Stimulated activated naive CD8-positive, alpha-beta T cell treated with anti-CD3 and anti-CD28 coated beads, Interleukin-15, Interleukin-2, amounts not matched to agents 100 ng/mL and 50 ng/mL, for 24 hours (primary cell): ENCODE results near the gene ATP7B.

Experiments used
- H3K27ac Mint-ChIP-seq: one replicate; pipeline ENCODE4 v1.8.0; 2021; ENCODE audit warnings: mild to moderate bottlenecking, mixed read lengths
- H3K27me3 Mint-ChIP-seq: one replicate; pipeline ENCODE4 v1.8.0; 2021; ENCODE audit warnings: mixed read lengths
- H3K36me3 Mint-ChIP-seq: one replicate; pipeline ENCODE4 v1.8.0; 2021; ENCODE audit warnings: low read depth, mixed read lengths
- H3K4me1 Mint-ChIP-seq: one replicate; pipeline ENCODE4 v1.8.0; 2021; ENCODE audit warnings: low read depth, mixed read lengths
- H3K4me3 Mint-ChIP-seq: one replicate; pipeline ENCODE4 v1.8.0; 2021; ENCODE audit warnings: mild to moderate bottlenecking, mixed read lengths
- H3K9me3 Mint-ChIP-seq: one replicate; pipeline ENCODE4 v1.8.0; 2021; ENCODE audit warnings: mixed read lengths

The ATP7B gene

DNA sequence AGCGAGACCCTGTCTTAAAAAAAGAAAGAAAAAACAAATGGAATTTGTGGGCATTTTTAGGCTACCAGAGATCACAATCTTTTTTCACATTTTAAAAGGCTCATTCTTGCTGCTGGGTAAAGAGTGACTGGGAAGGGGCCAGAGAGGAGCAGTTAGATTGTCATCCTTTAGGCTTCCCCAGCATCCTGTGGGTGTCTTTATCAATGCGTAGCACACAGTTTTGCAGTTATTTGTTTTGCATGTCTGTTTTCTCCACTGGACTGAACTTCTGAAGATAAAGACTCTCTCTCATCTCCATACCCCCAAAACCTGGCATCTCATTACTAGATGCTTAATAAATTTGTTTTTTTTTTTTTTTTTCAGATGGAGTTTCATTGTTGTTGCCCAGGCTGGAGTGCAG lies 11.1 kb upstream of the ATP7B start:
- Mint-ChIP-seq H3K4me1 (peaks cover 9% of the 10 kb centered on the region), H3K27ac (no peak overlapping the region), H3K27me3 (no peaks in the 10 kb centered on the region), H3K9me3 (peaks cover 12% of the 10 kb centered on the region), H3K36me3 (peaks cover 90% of the 10 kb centered on the region), H3K4me3 (no peak overlapping the region)

DNA sequence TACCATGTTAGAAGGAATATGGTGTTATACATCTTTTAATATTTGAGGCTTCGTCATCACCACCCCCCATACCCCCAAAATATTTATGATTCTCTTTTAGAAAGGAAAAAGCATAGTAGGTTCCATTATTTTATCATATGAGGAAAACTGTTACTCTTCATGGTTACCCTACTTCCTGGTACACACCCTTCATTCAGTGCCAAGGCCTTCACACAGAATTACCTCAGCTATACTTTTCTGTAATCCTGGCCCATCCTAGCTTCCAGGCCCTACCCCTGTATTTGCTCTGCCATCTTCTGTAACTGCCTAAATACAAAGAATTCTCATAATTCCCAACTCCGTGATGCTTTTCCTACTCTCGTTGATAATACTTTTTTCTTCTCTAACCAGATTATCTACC lies 8.9 kb upstream of the ATP7B start:
- H3K4me1 Mint-ChIP-seq = peaks cover 11% of the 10 kb centered on the region
- H3K36me3 Mint-ChIP-seq = peaks cover 83% of the 10 kb centered on the region
- no peaks in the 10 kb centered on the region for H3K27me3 Mint-ChIP-seq
- no peak overlapping the region for H3K27ac Mint-ChIP-seq
- H3K9me3 Mint-ChIP-seq = no peaks in the 10 kb centered on the region
- H3K4me3 Mint-ChIP-seq = no peak overlapping the region

DNA sequence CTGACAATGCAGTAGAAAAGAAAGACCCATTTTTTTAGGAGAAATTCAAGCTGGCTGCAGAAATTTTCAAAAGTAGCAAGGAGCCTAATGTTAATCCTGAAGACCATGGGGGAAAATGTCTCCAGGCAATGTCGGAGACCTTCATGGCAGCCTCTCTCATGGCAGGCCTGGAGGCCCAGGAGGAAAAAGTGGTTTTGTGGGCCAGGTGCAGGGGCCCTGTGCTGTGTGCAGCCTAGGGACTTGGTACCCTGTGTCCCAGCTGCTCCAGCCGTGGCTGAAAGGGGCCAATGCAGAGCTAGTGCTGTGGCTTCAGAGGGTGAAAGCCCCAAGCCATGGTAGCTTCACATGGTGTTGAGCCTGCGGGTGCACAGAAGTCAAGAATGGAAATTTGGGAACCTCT lies 5.0 kb upstream of the ATP7B start:
- Mint-ChIP-seq H3K27me3 (peaks cover under 1% of the 10 kb centered on the region), H3K4me1 (peaks cover 18% of the 10 kb centered on the region), H3K4me3 (no peak overlapping the region), H3K36me3 (peaks cover 49% of the 10 kb centered on the region), H3K27ac (no peak overlapping the region), H3K9me3 (no peaks in the 10 kb centered on the region)

DNA sequence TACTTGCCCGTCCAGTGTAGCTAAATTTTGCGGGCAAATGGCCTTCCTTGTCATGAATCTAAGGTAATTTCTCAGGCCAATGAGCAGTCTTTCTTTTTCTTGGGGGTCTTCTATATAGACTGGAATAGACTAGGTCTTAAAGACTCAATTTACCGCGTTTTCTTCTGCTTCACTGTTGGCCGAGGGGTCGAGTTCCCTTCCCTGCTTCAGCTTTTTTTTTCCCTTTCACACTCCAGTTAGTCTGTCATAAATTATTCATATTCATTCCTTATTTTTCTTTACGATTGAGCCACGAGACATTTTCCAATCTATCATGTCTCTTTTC lies 1.2 kb upstream of the ATP7B start:
- peak overlapping the region; percentile 100 for H3K4me3 Mint-ChIP-seq
- peak overlapping the region; percentile 95 for H3K27ac Mint-ChIP-seq
- peaks cover 22% of the 10 kb centered on the region for H3K4me1 Mint-ChIP-seq
- no peaks in the 10 kb centered on the region for H3K9me3 Mint-ChIP-seq
- H3K27me3 Mint-ChIP-seq = peaks cover 30% of the 10 kb centered on the region
- peaks cover 16% of the 10 kb centered on the region for H3K36me3 Mint-ChIP-seq

DNA sequence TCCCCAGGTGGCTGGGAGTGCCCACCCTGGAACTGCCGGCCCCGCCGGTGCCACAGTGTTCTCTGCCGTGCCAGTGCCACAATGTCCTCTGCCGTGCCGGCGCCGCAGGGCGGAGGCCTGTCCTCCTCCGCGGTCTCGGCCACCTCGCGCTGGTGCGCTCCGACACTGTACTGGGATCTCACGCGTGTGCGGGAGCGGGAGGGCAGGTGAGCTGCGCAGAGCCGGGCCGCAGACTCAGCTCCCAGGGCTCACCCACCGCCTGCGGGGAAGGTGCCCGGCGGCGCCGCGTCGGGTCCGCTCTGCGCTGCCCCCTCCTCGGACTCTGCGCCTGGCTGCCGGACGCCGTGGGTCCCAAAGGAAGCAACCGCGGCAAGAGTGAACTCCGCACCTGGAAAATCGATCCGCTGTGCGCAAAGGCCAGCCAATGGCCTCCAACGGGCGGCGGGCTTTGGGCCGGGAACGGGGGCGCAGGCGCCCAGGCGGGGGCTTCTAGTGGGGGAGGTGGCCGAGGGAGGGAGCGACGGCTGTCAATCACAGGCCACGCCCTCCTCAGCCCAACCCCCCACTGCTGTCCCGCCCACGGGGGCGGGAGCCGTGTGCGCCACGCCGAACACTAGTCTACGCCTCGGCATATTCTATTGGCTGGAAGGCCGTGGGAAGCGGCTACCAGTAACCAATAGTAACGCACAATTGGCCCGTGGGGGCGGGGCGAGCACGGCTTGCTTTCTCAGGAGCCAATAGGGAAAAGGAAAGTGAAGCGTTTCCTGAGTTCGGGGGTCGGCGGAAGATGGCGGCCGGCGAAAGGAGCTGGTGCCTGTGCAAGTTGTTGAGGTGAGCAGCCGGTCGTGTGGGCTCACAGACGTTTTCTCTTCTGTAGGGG lies 622 bp upstream of the ATP7B start, which contains the start of gene ALG11:
Gene ALG11 (plus strand): TSS at position 767 of the 880 bp plus-strand sequence. CDS start 21 bp downstream, at position 788.
- Mint-ChIP-seq H3K4me1 (peaks cover 21% of the 10 kb centered on the region), H3K36me3 (peaks cover 12% of the 10 kb centered on the region), H3K27ac (peak within 1 kb of the TSS; percentile 95), H3K27me3 (peaks cover 32% of the 10 kb centered on the region), H3K9me3 (no peaks in the 10 kb centered on the region), H3K4me3 (peak within 1 kb of the TSS; percentile 100)

DNA sequence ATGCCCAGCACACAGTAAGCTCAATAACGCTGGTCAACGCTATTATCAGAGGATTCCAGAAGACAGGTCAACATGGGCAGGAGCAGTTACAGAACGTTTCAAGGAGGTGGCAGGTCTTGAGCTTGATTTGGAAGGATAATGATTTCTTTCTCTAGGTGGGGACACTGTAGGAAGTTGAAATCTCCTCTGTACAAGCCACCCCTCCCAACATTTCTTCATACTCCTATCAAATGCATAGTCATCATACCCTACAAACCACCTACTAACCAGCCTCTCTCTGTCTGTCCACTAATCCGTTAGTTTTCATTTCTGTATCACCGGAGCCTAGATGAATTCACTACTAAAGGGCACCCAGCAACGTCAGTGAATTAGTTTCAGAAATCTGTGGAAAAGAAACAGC lies 1.3 kb downstream of the ATP7B start:
- H3K4me1 Mint-ChIP-seq = peaks cover 14% of the 10 kb centered on the region
- H3K27ac Mint-ChIP-seq = no peak overlapping the region
- peaks cover 32% of the 10 kb centered on the region for H3K27me3 Mint-ChIP-seq
- no peak overlapping the region for H3K4me3 Mint-ChIP-seq
- H3K36me3 Mint-ChIP-seq = no peaks in the 10 kb centered on the region
- no peaks in the 10 kb centered on the region for H3K9me3 Mint-ChIP-seq

DNA sequence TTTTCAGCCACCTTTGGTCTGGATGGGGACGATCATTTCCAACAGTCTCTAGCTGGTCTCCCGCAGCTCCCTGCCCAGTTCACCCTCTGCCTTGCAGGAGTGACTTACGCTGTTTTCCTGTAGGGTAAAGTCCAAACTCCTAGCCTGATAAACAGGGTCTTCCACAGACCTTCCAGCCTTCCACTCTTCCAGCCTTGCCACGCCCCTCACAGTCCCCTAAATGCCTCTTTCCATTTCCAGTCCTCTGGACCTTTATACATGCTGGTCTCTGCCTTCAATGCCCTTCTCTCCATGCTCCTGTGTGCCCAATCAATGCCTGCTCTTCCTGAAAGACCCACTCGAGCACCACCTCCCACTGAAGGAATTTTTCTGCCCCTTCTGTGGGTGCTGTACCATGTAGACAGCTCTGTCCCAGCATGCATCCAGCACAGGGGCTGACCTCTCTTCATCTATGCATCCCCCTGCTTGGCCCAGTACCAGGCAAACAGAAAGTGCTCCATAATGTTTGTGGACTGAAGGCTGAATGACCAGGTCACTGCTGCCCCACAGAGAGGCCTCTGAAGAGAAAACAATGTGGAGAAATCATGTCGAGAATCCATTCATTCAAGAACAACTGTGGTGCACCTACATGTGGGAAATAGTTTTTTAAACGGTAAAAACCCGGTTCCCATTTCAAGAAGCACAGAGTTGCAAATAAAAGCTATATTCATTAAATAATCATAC lies 4.6 kb downstream of the ATP7B start:
- H3K9me3 Mint-ChIP-seq = no peaks in the 10 kb centered on the region
- peaks cover 7% of the 10 kb centered on the region for H3K4me1 Mint-ChIP-seq
- no peak overlapping the region for H3K4me3 Mint-ChIP-seq
- no peak overlapping the region for H3K27ac Mint-ChIP-seq
- H3K36me3 Mint-ChIP-seq = no peaks in the 10 kb centered on the region
- peaks cover 32% of the 10 kb centered on the region for H3K27me3 Mint-ChIP-seq

DNA sequence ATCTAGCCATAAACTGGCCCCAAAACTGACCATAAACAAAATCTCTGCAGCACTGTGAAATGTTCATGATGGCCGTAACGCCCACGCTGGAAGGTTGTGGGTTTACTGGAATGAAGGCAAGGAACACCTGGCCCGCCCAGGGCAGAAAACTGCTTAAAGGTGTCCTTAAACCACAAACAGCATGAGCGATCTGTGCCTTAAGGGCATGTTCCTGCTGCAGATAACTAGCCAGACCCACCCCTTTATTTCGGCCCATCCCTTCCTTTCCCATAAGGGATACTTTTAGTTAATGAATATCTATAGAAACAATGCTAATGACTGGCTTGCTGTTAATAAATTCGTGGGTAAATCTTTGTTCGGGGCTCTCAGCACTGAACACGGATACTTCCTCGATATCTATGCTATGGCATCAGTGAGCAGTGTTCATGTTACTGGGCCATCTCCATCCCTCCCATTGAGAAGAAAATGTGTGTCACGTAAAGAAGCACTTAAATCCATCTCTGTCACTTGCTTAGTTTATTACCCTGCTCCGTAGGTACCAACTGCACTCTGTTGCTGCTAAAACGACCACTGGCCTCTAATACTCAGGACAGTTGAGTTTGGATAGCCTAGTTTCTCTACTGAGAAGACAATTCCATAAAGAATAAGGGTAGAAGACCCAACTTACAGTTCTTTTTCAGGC lies 5.3 kb downstream of the ATP7B start:
- Mint-ChIP-seq H3K27me3 (peaks cover 28% of the 10 kb centered on the region), H3K27ac (no peak overlapping the region), H3K4me3 (no peak overlapping the region), H3K4me1 (peaks cover 4% of the 10 kb centered on the region), H3K36me3 (no peaks in the 10 kb centered on the region), H3K9me3 (no peaks in the 10 kb centered on the region)

DNA sequence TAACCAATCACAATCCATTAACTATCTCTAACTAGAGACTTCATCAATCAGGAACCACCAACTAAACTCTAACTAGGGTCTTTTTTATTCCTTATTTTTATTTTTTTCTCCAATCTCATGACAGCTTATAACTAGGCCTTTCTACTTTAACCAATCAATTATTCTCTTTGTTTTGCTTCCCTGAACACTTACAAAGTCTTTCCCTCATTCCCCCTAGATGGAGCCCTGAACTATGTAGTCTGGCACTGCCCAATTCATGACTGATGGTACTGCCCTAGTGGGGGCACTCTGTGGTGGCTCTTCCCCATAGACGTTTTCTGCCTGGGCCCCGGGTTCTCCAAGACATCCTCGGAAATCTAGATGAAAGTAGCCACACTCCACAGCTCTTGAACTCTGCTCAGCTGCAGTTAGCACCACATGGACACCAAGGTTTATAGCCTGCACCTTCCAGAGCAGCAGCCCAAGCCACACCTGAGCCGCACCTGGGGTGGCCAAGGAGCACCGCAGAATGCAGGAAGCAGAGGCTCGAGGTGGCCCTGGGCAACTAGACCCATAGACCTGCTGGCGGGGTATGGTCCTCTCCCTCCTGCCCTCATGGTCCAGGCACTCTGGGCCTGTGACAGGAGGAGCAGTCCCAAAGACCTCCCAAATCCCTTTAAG lies 6.6 kb downstream of the ATP7B start:
- Mint-ChIP-seq H3K27me3 (peaks cover 15% of the 10 kb centered on the region), H3K9me3 (no peaks in the 10 kb centered on the region), H3K4me1 (no peaks in the 10 kb centered on the region), H3K27ac (no peak overlapping the region), H3K4me3 (no peak overlapping the region), H3K36me3 (no peaks in the 10 kb centered on the region)

DNA sequence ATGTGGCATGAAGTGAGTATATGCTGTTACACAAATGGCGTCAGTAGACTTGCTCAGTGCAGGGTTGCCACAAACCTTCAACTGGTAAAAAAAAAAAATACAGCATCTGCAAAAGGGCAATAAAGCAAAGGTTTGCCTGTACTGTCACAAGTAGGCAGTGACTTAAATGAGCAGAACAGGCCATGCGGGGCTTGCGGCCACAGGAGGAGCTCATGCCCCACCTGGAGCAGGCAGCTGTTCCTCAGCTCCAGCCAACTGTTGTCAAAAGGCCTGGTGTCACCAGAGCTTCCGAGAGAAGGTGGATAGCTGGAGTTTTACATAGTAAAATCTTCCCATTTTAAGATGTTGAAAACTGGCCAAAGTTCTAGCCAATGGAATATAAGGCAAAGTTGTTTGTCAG lies 7.7 kb downstream of the ATP7B start:
- no peaks in the 10 kb centered on the region for H3K36me3 Mint-ChIP-seq
- no peaks in the 10 kb centered on the region for H3K4me1 Mint-ChIP-seq
- H3K27me3 Mint-ChIP-seq = peaks cover 7% of the 10 kb centered on the region
- H3K4me3 Mint-ChIP-seq = no peak overlapping the region
- no peaks in the 10 kb centered on the region for H3K9me3 Mint-ChIP-seq
- no peak overlapping the region for H3K27ac Mint-ChIP-seq

DNA sequence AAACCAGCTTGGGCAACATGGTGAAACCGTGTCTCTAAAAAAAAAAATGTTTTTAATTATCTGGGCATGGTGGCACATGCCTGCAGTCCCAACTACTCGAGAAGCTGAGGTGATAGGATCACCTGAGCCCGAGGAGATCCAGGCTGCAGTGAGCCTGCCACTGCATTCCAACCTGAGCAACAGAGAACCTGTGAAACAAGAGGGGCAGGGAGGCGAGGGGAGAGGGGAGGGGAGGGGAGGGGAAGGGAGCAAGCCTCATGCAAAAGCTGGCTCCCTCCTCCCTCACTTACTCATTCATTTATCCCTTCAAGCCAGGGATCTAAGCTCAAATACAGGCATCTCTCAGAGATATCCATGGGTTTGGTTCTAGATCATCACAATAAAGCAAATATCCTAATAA lies 8.9 kb downstream of the ATP7B start:
- H3K4me3 Mint-ChIP-seq = no peak overlapping the region
- H3K27me3 Mint-ChIP-seq = peaks cover under 1% of the 10 kb centered on the region
- H3K36me3 Mint-ChIP-seq = no peaks in the 10 kb centered on the region
- no peaks in the 10 kb centered on the region for H3K4me1 Mint-ChIP-seq
- no peaks in the 10 kb centered on the region for H3K9me3 Mint-ChIP-seq
- H3K27ac Mint-ChIP-seq = no peak overlapping the region

DNA sequence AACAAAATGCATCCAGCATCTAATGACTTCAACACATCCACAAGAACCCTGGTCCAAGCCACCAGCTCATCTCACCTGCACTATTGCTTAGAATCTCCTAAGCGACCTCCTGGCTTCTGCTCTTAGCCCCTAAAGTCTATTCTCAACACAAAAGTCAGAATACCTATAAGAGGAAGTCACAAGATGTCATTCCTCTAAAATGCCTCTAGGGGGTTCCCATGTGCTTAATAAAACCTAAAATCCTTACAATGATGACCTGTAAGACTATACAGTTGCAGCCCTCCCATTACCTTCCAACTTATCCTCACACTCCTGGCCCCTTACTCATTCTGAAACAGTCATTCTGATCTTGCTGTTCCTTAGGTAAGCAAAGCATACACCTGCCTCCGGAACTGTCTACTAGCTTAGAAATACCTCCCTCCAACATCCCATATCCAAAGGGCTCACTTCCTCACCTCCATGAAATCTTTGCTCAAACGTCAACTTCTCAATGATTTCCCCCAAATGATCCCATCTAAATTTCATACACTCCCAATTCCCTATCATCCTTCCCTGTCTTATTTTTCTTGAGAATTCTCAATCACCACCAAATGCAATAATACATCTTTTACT lies 10.0 kb downstream of the ATP7B start:
- Mint-ChIP-seq H3K36me3 (no peaks in the 10 kb centered on the region), H3K9me3 (no peaks in the 10 kb centered on the region), H3K27ac (no peak overlapping the region), H3K4me3 (no peak overlapping the region), H3K4me1 (no peaks in the 10 kb centered on the region), H3K27me3 (no peaks in the 10 kb centered on the region)

DNA sequence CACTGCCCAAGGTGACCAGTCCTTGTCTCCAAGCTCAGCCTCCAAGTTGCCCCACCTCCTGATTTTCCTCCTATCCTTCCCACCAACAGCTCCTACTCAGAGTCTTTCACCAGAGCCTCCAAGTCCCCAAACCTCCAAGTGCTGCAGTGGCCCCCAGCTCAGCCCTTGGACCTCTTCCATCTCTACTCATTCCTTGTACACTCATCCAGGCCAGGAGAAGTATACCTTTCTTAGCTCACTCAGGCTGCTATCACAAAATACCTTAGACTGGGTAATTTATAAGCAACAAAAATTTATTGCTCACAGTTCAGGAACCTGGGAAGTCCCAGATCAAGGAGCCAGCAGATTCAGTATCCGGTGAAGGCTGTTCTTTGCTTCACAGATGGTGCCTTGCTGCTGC lies 11.3 kb downstream of the ATP7B start:
- H3K27me3 Mint-ChIP-seq = no peaks in the 10 kb centered on the region
- H3K36me3 Mint-ChIP-seq = no peaks in the 10 kb centered on the region
- no peak overlapping the region for H3K27ac Mint-ChIP-seq
- no peaks in the 10 kb centered on the region for H3K9me3 Mint-ChIP-seq
- H3K4me3 Mint-ChIP-seq = no peak overlapping the region
- H3K4me1 Mint-ChIP-seq = no peaks in the 10 kb centered on the region

DNA sequence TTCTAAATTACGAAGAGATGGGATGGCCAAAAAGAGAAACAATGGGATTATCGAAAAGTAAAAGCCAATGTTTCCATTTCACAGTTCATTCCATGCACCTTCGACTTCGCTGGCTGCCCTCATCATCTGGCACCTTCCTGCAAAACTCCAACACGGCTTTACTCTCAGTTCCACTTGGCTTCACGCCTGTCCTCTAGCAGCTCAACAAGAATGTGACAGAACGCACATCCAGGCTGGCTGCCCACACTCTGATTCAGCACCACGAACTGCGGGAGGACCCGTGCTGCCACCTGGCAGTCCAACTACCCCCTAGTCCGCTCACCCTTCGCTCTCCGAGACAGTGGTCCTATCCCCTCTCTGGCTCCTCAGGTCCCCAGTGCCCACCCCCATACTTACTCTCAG lies 11.7 kb downstream of the ATP7B start:
- H3K4me1 Mint-ChIP-seq = no peaks in the 10 kb centered on the region
- no peaks in the 10 kb centered on the region for H3K36me3 Mint-ChIP-seq
- no peaks in the 10 kb centered on the region for H3K9me3 Mint-ChIP-seq
- no peak overlapping the region for H3K4me3 Mint-ChIP-seq
- H3K27ac Mint-ChIP-seq = no peak overlapping the region
- H3K27me3 Mint-ChIP-seq = no peaks in the 10 kb centered on the region
